ENCODE measurements around the gene MKX. TPM values are rescaled to one million over a fixed set of nuclear protein-coding genes. Genes with fewer than 3 reads are reported as not detected.

Gene MKX
- total and polyA plus RNA-seq, 2 donors (not counting 3 experiments of a cell fraction or from before 2014, with no cell fraction given), result not detected

DNA sequence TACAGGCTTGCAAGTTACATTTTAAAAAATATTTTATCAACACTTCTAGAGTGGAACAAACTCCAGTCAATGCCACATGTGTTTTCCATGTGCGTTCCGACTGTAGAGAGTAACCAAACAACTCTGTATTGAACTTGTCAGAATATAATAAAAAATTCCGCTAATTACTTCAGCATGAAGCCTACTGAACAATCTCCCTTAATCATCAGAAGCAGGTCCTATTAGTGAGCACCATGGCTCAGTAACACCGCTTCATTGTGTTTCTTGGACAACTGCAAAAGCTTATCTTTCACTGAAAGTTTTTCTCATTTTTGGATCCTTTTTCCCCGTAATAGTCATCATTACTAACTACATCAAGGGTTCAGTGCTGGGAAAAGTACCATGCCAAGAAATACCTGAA, 117.0 kb downstream of the MKX start:
- no peak for DNase-seq (ENCODE audit: low read depth, low spot score)
- dilution Hi-C loops (cut with MboI; ENCODE audit: extremely low pct_ligation_motif_present, low sequenced_read_pairs) (no loop called here), intact Hi-C loops (cut with micrococcal nuclease) (no loop called here)
- no peaks in the 10 kb centered on the region for H3K9me3 ChIP-seq (replicated peaks; ENCODE audit: control insufficient read depth, insufficient read depth, low read length)
- FAIRE-seq, result no peak
- TF ChIP-seq FOS (IDR thresholded peaks at IDR 0.05; ENCODE audit: borderline replicate concordance, insufficient read depth, low read length) (no peak), GATA2 (IDR thresholded peaks at IDR 0.05; ENCODE audit: insufficient read depth, insufficient read length, low read depth, low read length) (no peak), JUN (IDR thresholded peaks at IDR 0.05; ENCODE audit: borderline replicate concordance, insufficient read depth, insufficient read length, low read depth) (no peak), EZH2 (IDR thresholded peaks at IDR 0.05; ENCODE audit: borderline replicate concordance, low read depth, low read length, severe bottlenecking) (no peak), MYC (IDR thresholded peaks at IDR 0.05; ENCODE audit: low read depth, low read length) (no peak)
- TF ChIP-seq, protein P1, sequence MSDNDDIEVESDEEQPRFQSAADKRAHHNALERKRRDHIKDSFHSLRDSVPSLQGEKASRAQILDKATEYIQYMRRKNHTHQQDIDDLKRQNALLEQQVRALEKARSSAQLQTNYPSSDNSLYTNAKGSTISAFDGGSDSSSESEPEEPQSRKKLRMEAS (IDR thresholded peaks at IDR 0.05; ENCODE audit: insufficient read depth, insufficient read length), result no peak
- no peak overlapping the region for H2AFZ ChIP-seq (ENCODE audit: low read depth, low read length)
- H3K27ac ChIP-seq (ENCODE audit: insufficient read depth, low read depth, low read length), result no peak overlapping the region
- no peaks in the 10 kb centered on the region for H4K20me1 ChIP-seq (replicated peaks; ENCODE audit: control insufficient read depth, extremely low read depth, insufficient read depth, low read length)
- H3K4me3 ChIP-seq (replicated peaks in 1 of 3; ENCODE audit: insufficient read depth in 1 of 3, low read depth in 1 of 3, low read length in 3 of 3), result no peak overlapping the region
- ChIA-PET CTCF (no interaction called here), POLR2A (no interaction called here)
- H3K36me3 ChIP-seq (ENCODE audit: control insufficient read depth in 2 of 2, extremely low read depth in 1 of 2, insufficient read depth in 2 of 2, low read length in 2 of 2), result no peaks in the 10 kb centered on the region
- no TSS peak for BruUV-seq (replicated peaks)
- peaks cover 0 to 1% of the 10 kb centered on the region in 2 experiments for H3K27me3 ChIP-seq (ENCODE audit: control insufficient read depth in 2 of 2, insufficient read depth in 2 of 2, low read length in 2 of 2)
- H3K4me1 ChIP-seq (ENCODE audit: control insufficient read depth, extremely low read depth, insufficient read depth, low read length), result no peaks in the 10 kb centered on the region
- H3K9ac ChIP-seq (replicated peaks; ENCODE audit: extremely low read depth, insufficient read depth, low read length), result no peak overlapping the region
- H3K9me1 ChIP-seq (replicated peaks; ENCODE audit: control insufficient read depth, extremely low read depth, insufficient read depth, low read length), result no peaks in the 10 kb centered on the region
- H3K79me2 ChIP-seq (ENCODE audit: control insufficient read depth, insufficient read depth, low read length), result no peaks in the 10 kb centered on the region
- H3K4me2 ChIP-seq (ENCODE audit: insufficient read depth, low read length), result no peak overlapping the region

GRCh38 chr10:27626890-27627289, 118.7 kb downstream of the MKX start:
- Histone ChIP-seq H3K79me2 (ENCODE audit: control insufficient read depth, insufficient read depth, low read length) (no peaks in the 10 kb centered on the region), H4K20me1 (replicated peaks; ENCODE audit: control insufficient read depth, extremely low read depth, insufficient read depth, low read length) (no peaks in the 10 kb centered on the region), H3K9me3 (replicated peaks; ENCODE audit: control insufficient read depth, insufficient read depth, low read length) (no peaks in the 10 kb centered on the region), H3K4me3 (replicated peaks in 1 of 3; ENCODE audit: insufficient read depth in 1 of 3, low read depth in 1 of 3, low read length in 3 of 3) (no peak overlapping the region), H3K27me3 (ENCODE audit: control insufficient read depth in 2 of 2, insufficient read depth in 2 of 2, low read length in 2 of 2) (peaks cover 0 to 3% of the 10 kb centered on the region in 2 experiments), H3K9ac (replicated peaks; ENCODE audit: extremely low read depth, insufficient read depth, low read length) (no peak overlapping the region), H3K36me3 (ENCODE audit: control insufficient read depth in 2 of 2, extremely low read depth in 1 of 2, insufficient read depth in 2 of 2, low read length in 2 of 2) (no peaks in the 10 kb centered on the region), H3K27ac (ENCODE audit: insufficient read depth, low read depth, low read length) (no peak overlapping the region), H2AFZ (ENCODE audit: low read depth, low read length) (no peak overlapping the region), H3K9me1 (replicated peaks; ENCODE audit: control insufficient read depth, extremely low read depth, insufficient read depth, low read length) (no peaks in the 10 kb centered on the region), H3K4me2 (ENCODE audit: insufficient read depth, low read length) (no peak overlapping the region), H3K4me1 (ENCODE audit: control insufficient read depth, extremely low read depth, insufficient read depth, low read length) (no peaks in the 10 kb centered on the region)
- FAIRE-seq (no peak), DNase-seq (ENCODE audit: low read depth, low spot score) (no peak)
- ChIA-PET CTCF (no interaction called here), POLR2A (no interaction called here)
- intact Hi-C loops (cut with micrococcal nuclease) (no loop called here), dilution Hi-C loops (cut with MboI; ENCODE audit: extremely low pct_ligation_motif_present, low sequenced_read_pairs) (no loop called here)
- no TSS peak for BruUV-seq (replicated peaks)
- TF ChIP-seq JUN (IDR thresholded peaks at IDR 0.05; ENCODE audit: borderline replicate concordance, insufficient read depth, insufficient read length, low read depth), result no peak

Measured in endothelial cell of umbilical vein (primary cell).